Ascending aorta (tissue), 2 donors: ENCODE results near the gene TRIM9. TPM values are rescaled to one million over a fixed set of nuclear protein-coding genes. Genes with fewer than 3 reads are reported as not detected.

ENCODE experiments used
- DNase-seq, 2 donors: peaks; one replicate each; pipeline ENCODE4 v3.0.0-alpha.2; 2019; ENCODE audit warnings: low spot score in 2 of 2
- H3K27ac ChIP-seq, 2 donors: fragments of 200-600 bp; sonication (generic); one replicate each; pipeline ENCODE4 v1.5.1; 2016 to 2017; ENCODE audit warnings: mild to moderate bottlenecking in 1 of 2
- H3K27me3 ChIP-seq: fragments of 200-600 bp; sonication (generic); one replicate; pipeline ENCODE4 v1.5.1; 2017
- H3K36me3 ChIP-seq, 2 donors: fragments of 200-600 bp; sonication (generic); one replicate each; pipeline ENCODE4 v1.5.1; 2016
- H3K4me1 ChIP-seq, 2 donors: fragments of 200-600 bp; sonication (generic); one replicate each; pipeline ENCODE4 v1.5.1; 2016 to 2017; ENCODE audit warnings: mild to moderate bottlenecking in 1 of 2
- H3K4me3 ChIP-seq, 2 donors: fragments of 200-600 bp; sonication (generic); one replicate each; pipeline ENCODE4 v1.5.1; 2016 to 2017; ENCODE audit warnings: mild to moderate bottlenecking in 1 of 2
- H3K9me3 ChIP-seq, 2 donors: fragments of 200-600 bp; sonication (generic); one replicate each; pipeline ENCODE4 v1.5.1; 2016
- CTCF ChIP-seq, 3 experiments: fragments of 200-600 bp in 2 of 3; fragments of 450-650 bp in 1 of 3; sonication (generic) in 2 of 3; IDR thresholded peaks; one replicate each; pipeline ENCODE4 v1.5.1; 2016 to 2019; ENCODE audit warnings: antibody characterized with exemption in 3 of 3, mild to moderate bottlenecking in 1 of 3, moderate library complexity in 1 of 3
- intact Hi-C: fragments of 100-400 bp; cut with DNase I; formaldehyde crosslinking; loops from one replicate; pipeline ENCODE4 v1.15.1; 2023
- total RNA-seq: library from RNA; depleted of rRNA; stranded (reverse); fragments of >200 nt; gene quantifications from one replicate; pipeline ENCODE4 v1.1.0, GENCODE V29; 2016

The TRIM9 gene
- total RNA-seq, 1 donor from 2014 or later = 4.2 TPM

GRCh38 chr14:50985859-50986331 lies 109.0 kb downstream of the TRIM9 start:
- H3K4me1 ChIP-seq = no peaks in the 10 kb centered on the region
- H3K9me3 ChIP-seq = no peaks in the 10 kb centered on the region
- intact Hi-C loops = no loop called here
- H3K36me3 ChIP-seq = no peaks in the 10 kb centered on the region
- no peaks in the 10 kb centered on the region for H3K27me3 ChIP-seq
- no peak for TF ChIP-seq CTCF (IDR thresholded peaks at IDR 0.05)
- DNase-seq = no peak
- no peak overlapping the region for H3K4me3 ChIP-seq
- no peak overlapping the region for H3K27ac ChIP-seq

GRCh38 chr14:50985124-50985858 lies 109.6 kb downstream of the TRIM9 start:
- intact Hi-C loops = no loop called here
- no peak for DNase-seq
- no peak overlapping the region for H3K4me3 ChIP-seq

GRCh38 chr14:50984036-50984710 lies 110.7 kb downstream of the TRIM9 start:
- no peak for DNase-seq
- Histone ChIP-seq H3K4me1 (no peaks in the 10 kb centered on the region), H3K9me3 (no peaks in the 10 kb centered on the region), H3K4me3 (no peak overlapping the region), H3K36me3 (no peaks in the 10 kb centered on the region), H3K27me3 (no peaks in the 10 kb centered on the region), H3K27ac (no peak overlapping the region)
- TF ChIP-seq CTCF (IDR thresholded peaks at IDR 0.05) = no peak
- intact Hi-C loops = no loop called here

More at GRCh38 chr14:50985124-50985858, 109.6 kb downstream of the TRIM9 start:
- no peaks in the 10 kb centered on the region for H3K9me3 ChIP-seq
- no peaks in the 10 kb centered on the region for H3K27me3 ChIP-seq
- TF ChIP-seq CTCF (IDR thresholded peaks at IDR 0.05) = no peak
- no peak overlapping the region for H3K27ac ChIP-seq
- H3K4me1 ChIP-seq = no peaks in the 10 kb centered on the region
- H3K36me3 ChIP-seq = no peaks in the 10 kb centered on the region

- Histone ChIP-seq H3K4me1 (no peaks in the 10 kb centered on the region), H3K4me3 (no peak overlapping the region), H3K36me3 (no peaks in the 10 kb centered on the region), H3K27me3 (no peaks in the 10 kb centered on the region), H3K27ac (no peak overlapping the region), H3K9me3 (no peaks in the 10 kb centered on the region)
- TF ChIP-seq CTCF (IDR thresholded peaks at IDR 0.05) = no peak
- no peak for DNase-seq
- intact Hi-C loops = no loop called here
These were observed 114.7 kb downstream of the TRIM9 start for GRCh38 chr14:50979941-50980850.

- H3K4me1 ChIP-seq = no peaks in the 10 kb centered on the region
- H3K9me3 ChIP-seq = no peaks in the 10 kb centered on the region
- no peaks in the 10 kb centered on the region for H3K36me3 ChIP-seq
- TF ChIP-seq CTCF (IDR thresholded peaks at IDR 0.05) = no peak
- DNase-seq = no peak
- no peaks in the 10 kb centered on the region for H3K27me3 ChIP-seq
- H3K27ac ChIP-seq = no peak overlapping the region
- intact Hi-C loops = no loop called here
- no peak overlapping the region for H3K4me3 ChIP-seq
These were observed 116.0 kb downstream of the TRIM9 start for GRCh38 chr14:50978888-50979287.
